IMR-90 (cell line): ENCODE measurements around the gene PEX14. TPM values are rescaled to one million over a fixed set of nuclear protein-coding genes. Genes with fewer than 3 reads are reported as not detected.
"Not testable (repeated sequence)": the region's sequence is repeated elsewhere in the genome, so short reads cannot be mapped to it uniquely, and the experiment has no call there.

Source experiments
- ATAC-seq: fragments of 200-7000 bp; cut with Tn5 transposase; 2 replicates; pipeline ENCODE4 v1.9.1; 2020; ENCODE audit warnings: low read depth, mild to moderate bottlenecking, moderate library complexity
- BruUV-seq: library from RNA; stranded (reverse); fragments of 400-500 nt; replicated peaks from 2 replicates; lab custom pipeline; 2021; lab: Mats Ljungman, UMichigan
- CTCF ChIA-PET: fragments of 300-600 bp; formaldehyde crosslinking; extraction: SDS; loops from one replicate; lab custom pipeline; 2021; ENCODE audit warnings: antibody characterized with exemption; lab: Yijun Ruan, JAX
- POLR2A ChIA-PET: fragments of 300-600 bp; sonication (Branson Sonifier 250); formaldehyde crosslinking; loops from one replicate; lab custom pipeline; 2022; ENCODE audit warnings: antibody characterized with exemption; ENCODE audit not compliant: unreplicated experiment; lab: Charles Lee
- DNase-seq: peaks from one replicate; pipeline ENCODE4 v3.0.0; 2013
- H2AFZ ChIP-seq: replicated peaks from 2 replicates; pipeline ENCODE3; 2013; ENCODE audit warnings: low read length, mild to moderate bottlenecking; ENCODE audit not compliant: poor library complexity
- H2AK5ac ChIP-seq: 2 replicates; pipeline ENCODE4 v1.6.1; 2013; ENCODE audit warnings: low read depth, low read length, inconsistent platforms
- H2AK9ac ChIP-seq: replicated peaks from 2 replicates; pipeline ENCODE3; 2013; ENCODE audit warnings: mild to moderate bottlenecking, low read depth, low read length, moderate library complexity; ENCODE audit not compliant: poor library complexity
- H2BK120ac ChIP-seq: 2 replicates; pipeline ENCODE4 v1.6.1; 2013; ENCODE audit warnings: low read depth, low read length, inconsistent platforms
- H2BK15ac ChIP-seq: 3 replicates; pipeline ENCODE4 v1.6.1; 2013; ENCODE audit warnings: low read depth, low read length, inconsistent platforms
- H2BK20ac ChIP-seq: 2 replicates; pipeline ENCODE4 v1.6.1; 2013; ENCODE audit warnings: low read depth, mild to moderate bottlenecking, inconsistent platforms, low read length, moderate library complexity
- H2BK5ac ChIP-seq: 2 replicates; pipeline ENCODE4 v1.6.1; 2013; ENCODE audit warnings: mild to moderate bottlenecking, low read depth, low read length, inconsistent platforms; ENCODE audit not compliant: poor library complexity, severe bottlenecking
- H3K14ac ChIP-seq: replicated peaks from 2 replicates; pipeline ENCODE4 v1.6.1; 2013; ENCODE audit warnings: low read depth, low read length, inconsistent platforms
- H3K18ac ChIP-seq: 2 replicates; pipeline ENCODE4 v1.6.1; 2013; ENCODE audit warnings: low read depth, low read length, control low read depth
- H3K23ac ChIP-seq: 2 replicates; pipeline ENCODE4 v1.6.1; 2013; ENCODE audit warnings: low read depth, low read length, inconsistent platforms
- H3K27ac ChIP-seq: 2 replicates; pipeline ENCODE4 v1.5.1; 2013; ENCODE audit warnings: mild to moderate bottlenecking, control low read depth, low read length; ENCODE audit not compliant: insufficient read depth
- H3K27me3 ChIP-seq: 2 replicates; pipeline ENCODE4 v1.6.1; 2013; ENCODE audit warnings: low read length; ENCODE audit not compliant: control insufficient read depth, insufficient read depth
- H3K36me3 ChIP-seq: 2 replicates; pipeline ENCODE4 v1.6.1; 2013; ENCODE audit warnings: low read length, mixed read lengths; ENCODE audit not compliant: control insufficient read depth, insufficient read depth
- H3K4ac ChIP-seq: 2 replicates; pipeline ENCODE4 v1.6.1; 2013; ENCODE audit warnings: low read depth, low read length, inconsistent platforms
- H3K4me1 ChIP-seq: 2 replicates; pipeline ENCODE4 v1.6.1; 2013; ENCODE audit warnings: low read length, mixed read lengths; ENCODE audit not compliant: control insufficient read depth, insufficient read depth
- H3K4me2 ChIP-seq: 2 replicates; pipeline ENCODE4 v1.6.1; 2013; ENCODE audit warnings: low read depth, mild to moderate bottlenecking, control low read depth, low read length, moderate library complexity
- H3K4me3 ChIP-seq: 2 replicates; pipeline ENCODE4 v1.5.1; 2013; ENCODE audit warnings: low read depth, mild to moderate bottlenecking, control low read depth, low read length, moderate library complexity; ENCODE audit not compliant: insufficient read depth
- H3K56ac ChIP-seq: 2 replicates; pipeline ENCODE4 v1.6.1; 2013; ENCODE audit warnings: low read length, inconsistent platforms; ENCODE audit not compliant: insufficient read depth; ENCODE audit errors: extremely low read depth
- H3K79me1 ChIP-seq, 2 experiments: 2 replicates each; pipeline ENCODE4 v1.6.1; 2013; ENCODE audit warnings: low read length in 2 of 2, inconsistent platforms in 1 of 2, low read depth in 1 of 2
- H3K9ac ChIP-seq: 2 replicates; pipeline ENCODE4 v1.6.1; 2013; ENCODE audit warnings: low read depth, low read length, control low read depth
- H3K9me1 ChIP-seq: 2 replicates; pipeline ENCODE4 v1.6.1; 2013; ENCODE audit warnings: low read length, inconsistent platforms; ENCODE audit not compliant: insufficient read depth
- H3K9me3 ChIP-seq: 2 replicates; pipeline ENCODE4 v1.6.1; 2013; ENCODE audit warnings: low read length; ENCODE audit not compliant: control insufficient read depth, insufficient read depth
- H4K20me1 ChIP-seq: 2 replicates; pipeline ENCODE4 v1.6.1; 2013; ENCODE audit warnings: low read length, inconsistent platforms; ENCODE audit not compliant: insufficient read depth
- H4K5ac ChIP-seq: 2 replicates; pipeline ENCODE4 v1.6.1; 2013; ENCODE audit warnings: mild to moderate bottlenecking, low read depth, low read length, control low read depth
- H4K8ac ChIP-seq, 2 experiments: 2 replicates each; pipeline ENCODE4 v1.6.1; 2013; ENCODE audit warnings: low read depth in 2 of 2, low read length in 2 of 2, control low read depth in 1 of 2, inconsistent platforms in 1 of 2
- H4K91ac ChIP-seq: 2 replicates; pipeline ENCODE4 v1.6.1; 2013; ENCODE audit warnings: low read depth, low read length, inconsistent platforms; ENCODE audit not compliant: insufficient read depth
- CEBPB ChIP-seq: IDR thresholded peaks from 2 replicates; pipeline ENCODE4 v1.6.1; 2012; ENCODE audit warnings: low read depth, low read length, improper control_type of control experiment
- CHD1 ChIP-seq: IDR thresholded peaks from 2 replicates; pipeline ENCODE4 v1.6.1; 2012; ENCODE audit warnings: low read depth, low read length, improper control_type of control experiment
- SMC3 ChIP-seq: fragments of 150-350 bp; IDR thresholded peaks from 2 replicates; pipeline ENCODE4 v1.6.1; 2016; ENCODE audit warnings: low read depth, mild to moderate bottlenecking, antibody characterized with exemption, low read length, moderate library complexity
- WGBS, 2 experiments: methylation state at CpG; one replicate each; pipeline versions ENCODE4 v1.1.5 to v1.1.7; 2013; ENCODE audit warnings: missing lambda C conversion rate in 2 of 2; ENCODE audit not compliant: insufficient read length in 1 of 2; ENCODE audit errors: extremely low coverage in 2 of 2; 5-methylcytosine and 5-hydroxymethylcytosine counted together
- dilution Hi-C: fragments of 300-500 bp; cut with HindIII; formaldehyde crosslinking; loops from one replicate; pipeline ENCODE4 v1.14.3; 2018; ENCODE audit warnings: low sequenced_read_pairs; ENCODE audit not compliant: unreplicated experiment
- in situ Hi-C: fragments of 300-500 bp; cut with MboI; formaldehyde crosslinking; loops from 3 replicates; pipeline ENCODE4 v1.14.3; 2019; ENCODE audit warnings: low sequenced_read_pairs, inconsistent platforms, mixed read lengths
- intact Hi-C: fragments of 100-400 bp; cut with micrococcal nuclease; formaldehyde crosslinking; loops from 2 replicates; pipeline ENCODE4 v1.10.0; 2022
- polyA plus RNA-seq, 3 experiments: library from polyadenylated mRNA; depleted of rRNA; stranded (reverse); fragments of >200 nt; gene quantifications; 2 replicates each; pipeline ENCODE4 v1.2.3, GENCODE V29; 2012; ENCODE audit warnings: low replicate concordance in 1 of 3
- total RNA-seq: library from RNA; depleted of rRNA; stranded (reverse); fragments of >200 nt; gene quantifications from 2 replicates; pipeline ENCODE4 v1.2.3, GENCODE V29; 2012

PEX14 gene
- total and polyA plus RNA-seq, 2 of the 4 experiments (the other 2 are of a cell fraction), result 9.5 to 22.5 TPM

- H2BK15ac ChIP-seq, result no peak overlapping the region
- no peak overlapping the region for H3K14ac ChIP-seq
- H3K9me1 ChIP-seq, result no peaks in the 10 kb centered on the region; the same call in 1 of the 2 replicates
- no peak overlapping the region for H2AK5ac ChIP-seq
- H3K4me3 ChIP-seq, result no peak overlapping the region
- ChIA-PET POLR2A (interaction anchor here (0.6 kb wide), 1 partner anchor 1509 kb away, joined by 6 read pairs; no protein-coding TSS in a partner anchor), CTCF (no interaction called here)
- in situ Hi-C loops, result no loop called here
- H2BK120ac ChIP-seq, result no peak overlapping the region
- dilution Hi-C loops, result no loop called here
- no peak overlapping the region for H4K91ac ChIP-seq
- H3K9ac ChIP-seq, result no peak overlapping the region
- H3K4ac ChIP-seq, result no peak overlapping the region
- H3K23ac ChIP-seq, result no peak overlapping the region
- no peaks in the 10 kb centered on the region; the same call in 1 of the 2 replicates for H4K20me1 ChIP-seq
- peak overlapping the region; percentile 50 to 63; a peak in 2 of 4 replicates for H4K8ac ChIP-seq
- H3K4me2 ChIP-seq, result no peak overlapping the region
- H2AFZ ChIP-seq, result peak overlapping the region; percentile 71
- intact Hi-C loops, result no loop called here
- ATAC-seq (no peak), DNase-seq (no peak)
- no peaks in the 10 kb centered on the region for H3K9me3 ChIP-seq
- no peaks in the 10 kb centered on the region; the same call in 1 of the 2 replicates for H3K4me1 ChIP-seq
- WGBS, 2 experiments, result 72% methylated on average over 10 of the region's 23 CpGs; no CpG with 5 or more reads in 1 of the 2 experiments
- H3K27ac ChIP-seq, result no peak overlapping the region
- peaks cover 6% of the 10 kb centered on the region for H3K36me3 ChIP-seq
- TF ChIP-seq CHD1 (no peak), CEBPB (no peak), SMC3 (no peak)
- BruUV-seq, result no TSS peak
- H2AK9ac ChIP-seq, result no peak overlapping the region
- peaks cover 13 to 36% of the 10 kb centered on the region in 2 experiments for H3K79me1 ChIP-seq
- no peaks in the 10 kb centered on the region for H3K27me3 ChIP-seq
- H2BK20ac ChIP-seq, result no peak overlapping the region
- H3K56ac ChIP-seq, result no peak overlapping the region
- no peak overlapping the region for H2BK5ac ChIP-seq
- no peak overlapping the region for H3K18ac ChIP-seq
- H4K5ac ChIP-seq, result 0 out of 2 replicates have a peak overlapping the region, but pooled peaks have one; percentile 44
Measured at GRCh38 chr1:10473145-10473765, 1.5 kb upstream of the PEX14 start.

- H2AFZ ChIP-seq, result peak overlapping the region; percentile 96
Measured at GRCh38 chr1:10474309-10474612, 489 bp upstream of the PEX14 start.

More at GRCh38 chr1:10474309-10474612, 489 bp upstream of the PEX14 start:
- POLR2A ChIA-PET, H4K20me1 ChIP-seq, BruUV-seq, H3K4ac ChIP-seq, H3K23ac ChIP-seq, H2AK5ac ChIP-seq, H3K9me3 ChIP-seq, H2BK20ac ChIP-seq, intact Hi-C loops, in situ Hi-C loops, ATAC-seq, H4K91ac ChIP-seq, H2BK15ac ChIP-seq, H3K14ac ChIP-seq, H2AK9ac ChIP-seq, DNase-seq, dilution Hi-C loops, H3K9me1 ChIP-seq, H3K27me3 ChIP-seq, H3K27ac ChIP-seq, H2BK5ac ChIP-seq, H3K18ac ChIP-seq, H3K9ac ChIP-seq, H3K4me1 ChIP-seq, H3K56ac ChIP-seq, H3K36me3 ChIP-seq, H2BK120ac ChIP-seq: not testable (repeated sequence)
- peaks cover 14 to 44% of the 10 kb centered on the region in 2 experiments for H3K79me1 ChIP-seq
- H4K8ac ChIP-seq, result peak overlapping the region; percentile 65 to 88; a peak in 2 of 4 replicates
- H4K5ac ChIP-seq, result peak overlapping the region; percentile 27
- H3K4me2 ChIP-seq, result peak overlapping the region; percentile 53
- H3K4me3 ChIP-seq, result peak overlapping the region; percentile 94; the same call in 1 of the 2 replicates
- 60% methylated on average over 1 of the region's 10 CpGs; no CpG with 5 or more reads in 1 of the 2 experiments for WGBS, 2 experiments
- CTCF ChIA-PET, result interaction anchor here (1.0 kb wide), 1 partner anchor 24 kb away, joined by 3 read pairs; the partner anchor contains the start of gene CORT
